DMS 273 (cell line): ENCODE results near the gene FAS.

Experiments
- DNase-seq: peaks from one replicate; lab custom pipeline; 2025; ENCODE audit not compliant: unreplicated experiment; lab: John Stamatoyannopoulos, UW

FAS gene

DNA sequence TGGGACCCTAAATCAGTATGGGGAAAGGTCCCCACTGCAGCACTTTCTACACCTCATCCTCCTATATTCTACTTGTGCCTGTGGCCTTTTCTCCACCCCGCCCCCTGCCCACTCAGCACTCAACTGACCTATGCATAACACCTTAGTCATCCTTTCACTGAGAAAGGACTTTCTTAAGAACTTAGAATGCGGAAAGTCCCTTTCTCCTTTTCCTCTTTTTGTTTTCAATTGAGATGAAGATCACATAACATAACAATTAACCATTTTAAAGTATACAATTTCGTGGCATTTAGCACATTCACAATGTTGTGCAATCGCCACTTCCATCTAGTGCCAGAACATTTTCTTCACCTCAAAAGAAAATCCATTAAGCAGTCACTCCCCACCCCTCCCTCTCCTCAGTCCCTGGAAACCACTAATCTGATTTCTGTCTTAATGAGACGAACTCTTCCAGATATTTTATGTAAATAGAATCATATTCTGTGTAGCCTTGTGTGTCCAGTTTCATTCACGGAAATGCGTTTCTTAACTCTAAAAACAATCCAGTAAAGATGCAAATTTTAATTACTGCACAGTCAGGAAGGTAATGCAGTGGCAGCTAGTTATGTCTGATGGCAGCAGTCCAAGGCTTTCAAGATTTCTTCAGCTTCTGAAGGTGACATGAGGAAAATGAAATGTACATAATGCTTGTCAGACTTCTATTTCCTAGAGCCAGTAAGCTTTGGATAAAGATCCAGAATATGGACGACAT, 41.7 kb downstream of the FAS start:
- DNase-seq = peak; percentile 6

GRCh38 chr10:89035461-89035860, 44.9 kb downstream of the FAS start:
- DNase-seq = no peak

DNA sequence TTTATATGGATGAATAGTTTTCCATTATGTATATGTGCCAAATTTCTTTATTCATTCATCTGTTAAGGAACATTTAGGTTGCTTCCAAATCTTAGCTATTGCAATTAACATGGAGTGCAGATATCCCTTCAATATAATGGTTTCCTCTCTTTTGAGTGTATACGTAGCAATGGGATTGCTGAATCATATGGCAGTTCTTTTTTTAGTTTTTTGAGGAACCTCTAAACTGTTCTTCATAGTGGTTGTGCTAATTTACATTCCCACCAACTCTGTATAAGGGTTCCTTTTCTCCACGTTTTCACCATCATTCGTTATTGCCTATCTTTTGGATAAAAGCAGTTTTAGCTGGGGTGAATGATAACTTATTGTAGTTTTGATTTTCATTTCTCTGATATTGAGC, 46.5 kb downstream of the FAS start:
- DNase-seq = no peak

DNA sequence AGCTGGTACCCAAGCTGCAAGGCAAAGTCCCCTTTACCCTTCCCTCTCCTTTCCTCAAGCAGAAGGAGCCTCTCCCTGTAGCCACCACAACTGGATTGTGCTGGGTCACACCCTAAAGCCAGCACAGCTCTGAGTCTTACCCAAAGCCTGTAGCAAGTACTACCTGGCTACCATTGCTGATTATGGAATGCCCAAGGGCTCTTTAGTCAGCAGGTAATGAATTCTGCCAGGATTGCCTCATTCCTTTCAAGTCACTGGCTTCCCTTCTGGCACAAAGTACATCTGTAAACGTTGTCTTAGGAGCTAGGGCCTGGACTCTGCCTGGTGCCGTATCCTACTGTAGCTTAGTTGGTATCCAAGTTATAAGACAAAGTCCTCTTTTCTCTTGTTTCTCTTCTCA, 52.0 kb downstream of the FAS start:
- DNase-seq = no peak

- no peak for DNase-seq
Observed at GRCh38 chr10:89043052-89043451, 52.5 kb downstream of the FAS start.

DNA sequence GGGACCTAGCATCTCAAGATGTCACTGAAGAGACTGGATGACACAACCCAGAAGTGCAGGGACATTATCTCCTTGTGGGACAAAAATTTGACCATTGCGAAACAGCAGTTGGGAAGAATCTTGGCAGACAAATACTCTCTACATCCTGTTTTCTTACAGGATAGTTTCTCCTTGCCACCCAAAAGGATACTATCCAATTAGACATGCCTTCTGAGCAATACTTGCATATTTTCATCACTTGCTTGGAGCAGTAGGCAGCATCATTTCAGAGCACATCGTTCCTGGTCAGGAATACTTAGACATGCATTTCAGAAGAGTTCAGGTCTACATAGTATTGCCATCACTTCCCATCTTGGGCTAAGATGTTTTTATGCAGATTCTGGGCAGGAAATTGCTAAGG, 56.8 kb downstream of the FAS start:
- no peak for DNase-seq

GRCh38 chr10:89051593-89051992, 61.0 kb downstream of the FAS start:
- DNase-seq = no peak

DNA sequence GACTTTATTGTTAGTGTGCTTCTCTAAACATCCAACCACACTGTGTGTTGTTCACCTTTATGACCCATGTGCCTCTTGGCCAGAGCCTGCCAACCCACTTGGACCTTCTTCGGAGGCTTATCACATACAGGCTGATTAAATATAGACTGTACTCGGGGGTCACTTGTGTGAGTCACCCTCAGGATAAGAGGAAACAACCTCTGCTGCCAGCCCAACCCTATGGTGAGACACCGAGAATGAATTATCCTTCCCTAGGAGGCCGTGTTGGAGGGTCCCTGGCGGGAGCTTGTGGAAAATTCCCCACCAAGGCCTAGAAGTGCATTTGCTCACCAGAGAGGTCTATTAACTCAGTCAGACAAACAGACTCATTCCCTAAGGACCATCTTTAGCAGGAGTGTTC, 63.0 kb downstream of the FAS start:
- DNase-seq = no peak

GRCh38 chr10:89055159-89055558, 64.6 kb downstream of the FAS start:
- DNase-seq = no peak

GRCh38 chr10:89062861-89063260, 72.3 kb downstream of the FAS start:
- peak; percentile 30 for DNase-seq

DNA sequence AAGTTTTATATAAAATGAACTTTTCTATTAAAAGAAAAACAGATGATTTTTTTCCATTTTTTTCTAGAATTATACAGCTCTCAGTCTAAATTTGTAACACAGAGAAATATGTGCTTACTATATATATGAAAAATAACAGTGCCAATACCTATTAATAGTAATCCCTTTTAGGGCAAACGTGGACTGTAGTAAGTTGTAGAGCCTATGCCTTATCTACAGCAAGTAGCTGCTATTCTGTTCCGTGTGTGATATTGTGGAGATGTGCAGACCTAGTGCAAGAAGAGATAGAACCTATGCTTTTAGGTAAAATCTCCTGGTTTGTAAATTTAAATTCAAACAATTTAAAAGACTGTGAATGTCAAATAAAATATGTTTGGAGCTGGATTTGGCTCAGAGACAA, 72.9 kb downstream of the FAS start:
- DNase-seq = no peak

- no peak for DNase-seq
Observed at GRCh38 chr10:89064748-89065147, 74.2 kb downstream of the FAS start.
